Measurements from ENCODE around the gene MBTD1.

DNA sequence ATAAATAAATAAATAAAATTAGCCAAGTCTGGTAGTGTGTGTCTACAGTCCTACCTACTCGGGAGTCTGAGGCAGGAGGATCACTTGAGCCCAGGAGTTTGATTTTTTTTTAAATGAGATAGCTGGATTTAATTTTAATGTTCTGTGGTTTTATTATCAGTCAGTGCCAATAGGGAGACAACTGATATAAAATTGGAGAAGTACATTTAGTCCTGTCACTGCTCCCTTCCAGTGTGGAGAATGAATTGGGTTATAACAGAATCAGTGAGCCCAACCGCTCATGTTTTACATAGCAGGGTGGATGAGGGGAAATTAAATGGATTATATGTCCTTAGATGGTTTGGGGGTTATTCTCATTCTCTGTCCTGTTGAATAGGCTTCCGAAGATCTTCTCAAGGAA is 100.2 kb downstream of the MBTD1 start:
- TF ChIP-seq, protein P1, sequence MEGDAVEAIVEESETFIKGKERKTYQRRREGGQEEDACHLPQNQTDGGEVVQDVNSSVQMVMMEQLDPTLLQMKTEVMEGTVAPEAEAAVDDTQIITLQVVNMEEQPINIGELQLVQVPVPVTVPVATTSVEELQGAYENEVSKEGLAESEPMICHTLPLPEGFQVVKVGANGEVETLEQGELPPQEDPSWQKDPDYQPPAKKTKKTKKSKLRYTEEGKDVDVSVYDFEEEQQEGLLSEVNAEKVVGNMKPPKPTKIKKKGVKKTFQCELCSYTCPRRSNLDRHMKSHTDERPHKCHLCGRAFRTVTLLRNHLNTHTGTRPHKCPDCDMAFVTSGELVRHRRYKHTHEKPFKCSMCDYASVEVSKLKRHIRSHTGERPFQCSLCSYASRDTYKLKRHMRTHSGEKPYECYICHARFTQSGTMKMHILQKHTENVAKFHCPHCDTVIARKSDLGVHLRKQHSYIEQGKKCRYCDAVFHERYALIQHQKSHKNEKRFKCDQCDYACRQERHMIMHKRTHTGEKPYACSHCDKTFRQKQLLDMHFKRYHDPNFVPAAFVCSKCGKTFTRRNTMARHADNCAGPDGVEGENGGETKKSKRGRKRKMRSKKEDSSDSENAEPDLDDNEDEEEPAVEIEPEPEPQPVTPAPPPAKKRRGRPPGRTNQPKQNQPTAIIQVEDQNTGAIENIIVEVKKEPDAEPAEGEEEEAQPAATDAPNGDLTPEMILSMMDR (IDR thresholded peaks at IDR 0.05): no peak
- no peak for TF ChIP-seq POLR2A (IDR thresholded peaks at IDR 0.05)
